ENCODE data around the gene RIT1. TPM values are rescaled to one million over a fixed set of nuclear protein-coding genes. Genes with fewer than 3 reads are reported as not detected.

Gene RIT1
- total and polyA plus RNA-seq, 2 of the 13 experiments (the other 11 are each of a cell fraction or from before 2014, with no cell fraction given): 12.2 to 32.2 TPM

DNA sequence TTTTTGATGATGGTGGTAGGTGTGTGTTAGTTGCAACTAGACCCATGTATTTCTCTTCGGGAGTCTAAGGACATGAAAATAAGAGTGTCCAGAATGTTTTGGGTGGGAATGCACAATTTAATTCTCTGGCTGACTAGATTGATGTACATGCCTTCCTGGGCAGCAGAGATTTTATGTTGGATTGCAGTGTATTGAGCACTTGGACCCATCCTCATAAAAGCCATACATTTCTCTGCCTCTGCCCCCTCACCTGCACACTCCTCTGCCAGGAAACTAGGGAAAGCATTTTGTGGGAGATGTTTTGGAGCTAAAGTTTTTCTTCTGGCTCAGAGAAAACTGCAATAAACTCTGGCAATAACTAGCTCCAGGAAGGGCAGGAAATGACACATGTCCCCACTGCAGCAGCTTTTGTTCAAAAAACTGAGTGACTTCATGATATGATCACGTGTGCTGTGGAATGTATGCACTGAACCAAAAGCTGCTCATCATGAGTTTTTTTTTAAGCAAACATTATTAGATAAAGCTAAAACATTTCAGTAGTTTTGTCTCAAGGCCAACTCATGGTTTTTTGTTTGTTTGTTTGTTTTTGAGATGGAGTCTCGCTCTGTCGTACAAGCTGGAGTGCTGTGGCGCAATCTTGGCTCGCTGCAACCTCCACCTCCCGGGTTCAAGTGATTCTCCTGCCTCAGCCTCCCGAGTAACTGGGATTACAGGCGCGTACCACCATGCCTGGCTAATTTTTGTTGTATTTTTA, 17.6 kb downstream of the RIT1 start (continued):
- TF ChIP-seq, protein P1, sequence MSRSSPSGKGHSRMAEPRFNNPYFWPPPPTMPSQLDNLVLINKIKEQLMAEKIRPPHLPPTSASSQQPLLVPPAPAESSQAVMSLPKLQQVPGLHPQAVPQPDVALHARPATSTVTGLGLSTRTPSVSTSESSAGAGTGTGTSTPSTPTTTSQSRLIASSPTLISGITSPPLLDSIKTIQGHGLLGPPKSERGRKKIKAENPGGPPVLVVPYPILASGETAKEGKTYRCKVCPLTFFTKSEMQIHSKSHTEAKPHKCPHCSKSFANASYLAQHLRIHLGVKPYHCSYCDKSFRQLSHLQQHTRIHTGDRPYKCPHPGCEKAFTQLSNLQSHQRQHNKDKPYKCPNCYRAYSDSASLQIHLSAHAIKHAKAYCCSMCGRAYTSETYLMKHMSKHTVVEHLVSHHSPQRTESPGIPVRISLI (CRISPR knock-in tag; IDR thresholded peaks at IDR 0.05; ENCODE audit: borderline replicate concordance): peak; percentile 69; the same call in 1 of the 2 replicates
- TF ChIP-seq MIXL1 (CRISPR knock-in tag; IDR thresholded peaks at IDR 0.05) (0 out of 2 replicates have a peak, but pooled peaks have one; percentile 44), SALL1 (CRISPR knock-in tag; IDR thresholded peaks at IDR 0.05) (peak; percentile 91)

DNA sequence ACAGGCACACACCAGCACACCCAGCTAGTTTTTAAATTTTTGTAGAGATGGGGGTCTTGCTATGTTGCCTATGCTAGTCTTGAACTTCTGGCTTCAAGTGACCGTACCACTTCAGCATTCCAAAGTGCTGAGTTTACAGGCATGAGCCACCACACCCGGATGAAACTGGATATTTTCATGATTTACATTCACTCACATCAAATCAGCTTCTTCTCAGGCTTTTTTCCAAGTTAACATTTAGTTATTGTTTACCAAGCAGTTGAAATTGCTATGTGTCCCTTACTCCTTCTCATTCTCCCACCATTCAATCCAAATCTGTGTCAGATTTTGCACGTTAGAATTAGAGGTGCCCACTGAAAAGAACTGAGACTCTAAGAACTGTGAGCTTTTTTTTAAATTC, 18.4 kb downstream of the RIT1 start:
- in situ Hi-C loops (cut with HindIII; ENCODE audit: extremely low pct_ligation_motif_present, low pct_unique_long_range_greater_than_20kb): no loop called here

More for the DNA sequence above, 18.4 kb downstream of the RIT1 start:
- ATAC-seq: no peak
- BruUV-seq (replicated peaks): no TSS peak
- peaks cover 38% of the 10 kb centered on the region for H3K4me1 ChIP-seq (ENCODE audit: insufficient read depth, low read length)
- TF ChIP-seq KLF9 (CRISPR knock-in tag; IDR thresholded peaks at IDR 0.05; ENCODE audit: low read depth): no peak
- peak; percentile 55 for TF ChIP-seq FOSL2 (CRISPR knock-in tag; IDR thresholded peaks at IDR 0.05)
- no peak for DNase-seq (ENCODE audit: low spot score)
- H2AFZ ChIP-seq (ENCODE audit: low read length): no peak overlapping the region
- H3K9ac ChIP-seq (ENCODE audit: insufficient read depth, low read depth, low read length): peak overlapping the region; percentile 14; the same call in 1 of the 2 replicates
- WGBS (ENCODE audit: low lambda C conversion rate): 6% methylated on average over 3 of the region's 3 CpGs
- no peak overlapping the region; a peak in 1 of 6 replicates for H3K4me3 ChIP-seq (replicated peaks in 1 of 3; ENCODE audit: insufficient read depth in 1 of 3, low read depth in 2 of 3, low read length in 3 of 3)
- POLR2A ChIA-PET: interaction anchor here (1.7 kb wide), 1 partner anchor 34 kb away, joined by 11 read pairs; the partner anchor contains the start of gene SYT11
- no peaks in the 10 kb centered on the region for H3K79me2 ChIP-seq (ENCODE audit: insufficient read depth, low read length)
- H3K27me3 ChIP-seq (ENCODE audit: control insufficient read depth in 1 of 2, insufficient read depth in 2 of 2, low read length in 2 of 2): no peaks in the 10 kb centered on the region
- FAIRE-seq: no peak
- H4K20me1 ChIP-seq (ENCODE audit: insufficient read depth, low read length): no peaks in the 10 kb centered on the region
- H3K27ac ChIP-seq (ENCODE audit: extremely low read length, insufficient read depth, low read length): peak overlapping the region; percentile 49
- H3K9me3 ChIP-seq (ENCODE audit: low read length): no peaks in the 10 kb centered on the region
- peak overlapping the region; percentile 22 for H3K4me2 ChIP-seq (ENCODE audit: low read depth, low read length)
- CTCF ChIA-PET (ENCODE audit: low intra/inter-chr PET ratio, low total read pairs): no interaction called here
- no peaks in the 10 kb centered on the region for H3K36me3 ChIP-seq (replicated peaks in 1 of 2; ENCODE audit: control insufficient read depth in 1 of 2, insufficient read depth in 2 of 2, low read length in 2 of 2)
- intact Hi-C loops (cut with micrococcal nuclease; ENCODE audit: unreplicated experiment): loop anchor here (10.0 kb wide), 1 partner anchor 1522 kb away; no protein-coding TSS in a partner anchor
